Liver (tissue), 9 donors: ENCODE data around the gene ASCL5. TPM values are rescaled to one million over a fixed set of nuclear protein-coding genes. Genes with fewer than 3 reads are reported as not detected.

Source experiments
- DNase-seq: peaks from one replicate; pipeline ENCODE4 v3.0.0-alpha.2; 2017; ENCODE audit warnings: low spot score
- H3K27ac ChIP-seq, 2 donors: one replicate each; pipeline ENCODE4 v1.7.0; 2013; ENCODE audit warnings: inconsistent platforms in 2 of 2, low read length in 2 of 2, control low read depth in 1 of 2, low read depth in 1 of 2, mild to moderate bottlenecking in 1 of 2
- H3K27me3 ChIP-seq, 4 donors: one replicate each; pipeline versions ENCODE4 v1.6.1 to v1.7.0; 2013; ENCODE audit warnings: low read length in 3 of 4, inconsistent platforms in 1 of 4, mild to moderate bottlenecking in 1 of 4, moderate library complexity in 1 of 4; ENCODE audit not compliant: control insufficient read depth in 4 of 4, insufficient read depth in 4 of 4
- H3K36me3 ChIP-seq, 4 donors: one replicate each; pipeline versions ENCODE4 v1.6.1 to v1.7.0; 2013; ENCODE audit warnings: low read length in 3 of 4, mild to moderate bottlenecking in 3 of 4, low read depth in 1 of 4, moderate library complexity in 1 of 4; ENCODE audit not compliant: control insufficient read depth in 4 of 4, insufficient read depth in 3 of 4
- H3K4me1 ChIP-seq, 4 donors: one replicate each; pipeline versions ENCODE4 v1.6.1 to v1.7.0; 2013; ENCODE audit warnings: low read length in 3 of 4, mild to moderate bottlenecking in 3 of 4, moderate library complexity in 1 of 4; ENCODE audit not compliant: control insufficient read depth in 4 of 4, insufficient read depth in 4 of 4
- H3K4me3 ChIP-seq, 3 donors: one replicate each; pipeline versions ENCODE4 v1.6.1 to v1.7.0; 2013; ENCODE audit warnings: low read length in 3 of 3, control low read depth in 1 of 3, low read depth in 1 of 3, mild to moderate bottlenecking in 1 of 3
- H3K9ac ChIP-seq, 2 donors: one replicate each; pipeline ENCODE4 v1.7.0; 2013; ENCODE audit warnings: low read length in 2 of 2, mild to moderate bottlenecking in 2 of 2, moderate library complexity in 2 of 2, control low read depth in 1 of 2, low read depth in 1 of 2
- H3K9me3 ChIP-seq, 4 donors: one replicate each; pipeline versions ENCODE4 v1.6.1 to v1.7.0; 2013; ENCODE audit warnings: low read length in 3 of 4; ENCODE audit not compliant: control insufficient read depth in 4 of 4
- EGR1 ChIP-seq, 2 donors: IDR thresholded peaks; 2 replicates each; pipeline ENCODE4 v1.6.1; 2016 to 2018; ENCODE audit warnings: antibody characterized with exemption in 2 of 2, low read depth in 2 of 2
- FOXA1 ChIP-seq: IDR thresholded peaks from 2 replicates; pipeline ENCODE4 v1.6.1; 2016; ENCODE audit warnings: antibody characterized with exemption
- GABPA ChIP-seq, 2 donors: IDR thresholded peaks in 1 of 2; conservative IDR thresholded peaks in 1 of 2; 2 replicates each; pipeline ENCODE4 v1.6.1; 2016; ENCODE audit warnings: antibody characterized with exemption in 2 of 2, mild to moderate bottlenecking in 1 of 2, moderate library complexity in 1 of 2
- JUND ChIP-seq, 2 donors: IDR thresholded peaks; 2 replicates each; pipeline ENCODE4 v1.6.1; 2016; ENCODE audit warnings: antibody characterized with exemption in 2 of 2
- NR2F2 ChIP-seq: IDR thresholded peaks from 2 replicates; pipeline ENCODE4 v1.6.1; 2016; ENCODE audit warnings: antibody characterized with exemption
- RAD21 ChIP-seq, 2 donors: IDR thresholded peaks; 2 replicates each; pipeline ENCODE4 v1.6.1; 2016; ENCODE audit warnings: antibody characterized with exemption in 2 of 2, mild to moderate bottlenecking in 2 of 2
- RXRA ChIP-seq, 2 donors: IDR thresholded peaks; 2 replicates each; pipeline ENCODE4 v1.6.1; 2017 to 2018; ENCODE audit warnings: antibody characterized with exemption in 2 of 2, mild to moderate bottlenecking in 1 of 2
- TAF1 ChIP-seq: conservative IDR thresholded peaks from 2 replicates; pipeline ENCODE4 v1.6.1; 2016; ENCODE audit warnings: antibody characterized with exemption, mild to moderate bottlenecking
- YY1 ChIP-seq: IDR thresholded peaks from 2 replicates; pipeline ENCODE4 v1.6.1; 2016; ENCODE audit warnings: antibody characterized with exemption, mild to moderate bottlenecking
- WGBS: extraction: QIAGEN DNeasy Blood & Tissue Kit; methylation state at CpG from one replicate; pipeline ENCODE4 v1.1.7; 2013; 5-methylcytosine and 5-hydroxymethylcytosine counted together
- polyA plus RNA-seq, 2 donors: library from polyadenylated mRNA; stranded (reverse) in 1 of 2; unstranded in 1 of 2; fragments of 200-250 nt in 1 of 2; fragments of >200 nt in 1 of 2; fragmentation: Nextera tagmentation in 1 of 2; extraction: Ambion mirVana in 1 of 2; gene quantifications; one replicate each; pipeline versions ENCODE4 v1.2.1 to v1.2.3, GENCODE V29; 2013 to 2015
- total RNA-seq, 2 donors: library from RNA; depleted of rRNA; stranded (reverse); fragments of >200 nt; gene quantifications; one replicate each; pipeline ENCODE4 v1.2.3, GENCODE V29; 2014
- TF ChIP-seq, protein P1 (sequence below): fragments of 150-350 bp; IDR thresholded peaks from 2 replicates; pipeline ENCODE4 v1.5.1; 2017; ENCODE audit warnings: improper control_type of control experiment, low read depth, low read length; ENCODE audit not compliant: missing input control
- TF ChIP-seq, protein P2 (sequence below): IDR thresholded peaks from 2 replicates; pipeline ENCODE4 v1.6.1; 2016; ENCODE audit warnings: antibody characterized with exemption
- TF ChIP-seq, protein P3 (sequence below): IDR thresholded peaks from 2 replicates; pipeline ENCODE4 v1.6.1; 2016; ENCODE audit warnings: antibody characterized with exemption, mild to moderate bottlenecking
- TF ChIP-seq, protein P4 (sequence below): IDR thresholded peaks from 2 replicates; pipeline ENCODE4 v1.6.1; 2016; ENCODE audit warnings: antibody characterized with exemption
- donor health status: healthy.
- donor health status: healthy.
- donor health status: healthy.
- donor health status: healthy.
- donor health status: healthy.

ASCL5 gene
- total and polyA plus RNA-seq, 4 donors: not detected

DNA sequence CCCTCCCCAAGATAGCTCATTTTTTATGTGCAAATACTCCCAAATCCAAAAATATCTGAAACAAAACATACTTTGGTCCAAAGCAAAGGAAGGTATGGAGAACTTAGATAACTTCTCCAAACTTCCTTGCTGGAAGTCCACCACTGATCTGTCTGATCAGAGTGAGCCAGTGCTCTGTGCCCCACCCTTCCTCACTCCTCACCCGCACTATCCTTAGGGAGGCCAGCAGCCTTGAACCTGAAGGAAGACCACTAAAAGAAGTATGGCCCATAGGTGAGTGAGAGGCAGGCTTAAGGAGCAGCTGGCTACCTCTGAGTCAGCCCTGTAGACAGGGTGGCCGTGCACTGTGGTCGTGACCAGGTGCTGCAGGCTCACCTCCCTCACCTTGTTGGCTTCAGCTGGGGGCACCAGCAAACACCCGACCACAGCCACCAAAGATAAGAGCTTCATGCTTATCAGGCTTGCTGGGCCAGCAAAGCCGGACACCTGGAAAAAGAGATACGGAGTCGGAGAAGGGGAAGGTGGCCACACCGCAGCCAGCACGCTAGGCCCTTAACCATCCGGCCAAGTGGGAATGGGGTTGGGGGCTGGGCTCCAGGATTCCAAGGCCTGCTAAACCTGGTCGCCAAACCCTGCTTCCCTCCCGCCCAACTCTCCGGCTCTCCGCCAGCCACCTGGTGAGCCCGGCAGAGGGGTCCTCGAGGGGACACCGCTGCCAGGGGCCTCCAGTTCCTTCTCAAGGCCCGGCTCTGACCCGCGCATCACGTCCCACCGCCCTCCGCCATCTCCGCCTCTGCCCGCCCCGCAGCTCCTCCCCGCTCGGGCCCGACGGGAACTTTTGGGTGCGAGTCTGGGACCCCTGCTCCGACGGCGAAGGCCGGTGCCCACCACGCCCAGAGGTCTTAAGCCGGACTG is 26.7 kb upstream of the ASCL5 start:
- WGBS: 3% methylated on average over 37 of the region's 37 CpGs
- Histone ChIP-seq H3K9ac (peak overlapping the region; percentile 37 to 64), H3K4me3 (peak overlapping the region; percentile 70 to 88 (median 84)), H3K36me3 (peaks cover 0 to 10% (median 0%) of the 10 kb centered on the region in 4 donors), H3K4me1 (peaks cover 5 to 16% (median 12%) of the 10 kb centered on the region in 4 donors), H3K27me3 (no peaks in the 10 kb centered on the region), H3K27ac (peak overlapping the region in 1 of 2 donors; percentile 66), H3K9me3 (no peaks in the 10 kb centered on the region)
- peak; percentile 71 for DNase-seq
- TF ChIP-seq JUND (IDR thresholded peaks at IDR 0.05) (no peak), YY1 (peak; percentile 12)

DNA sequence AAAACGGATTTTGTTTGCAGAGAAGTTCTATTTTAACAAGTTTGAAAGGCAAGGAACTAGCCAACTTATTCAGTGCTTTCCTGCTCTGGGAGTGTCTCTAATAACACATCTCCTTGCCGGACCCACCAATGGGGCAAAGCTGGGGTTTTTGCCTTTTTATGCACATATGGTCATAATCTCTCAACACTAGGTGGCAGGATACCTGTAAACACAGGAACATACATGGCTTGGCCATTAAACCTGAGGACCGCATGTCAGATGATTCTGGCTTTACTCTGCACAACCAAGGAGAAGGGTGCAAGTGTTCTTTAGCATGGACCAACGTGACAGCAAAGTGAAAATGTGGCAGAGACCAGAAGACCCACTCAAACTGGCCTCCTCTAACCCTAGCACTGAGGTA is 22.4 kb upstream of the ASCL5 start:
- TF ChIP-seq, protein P1, sequence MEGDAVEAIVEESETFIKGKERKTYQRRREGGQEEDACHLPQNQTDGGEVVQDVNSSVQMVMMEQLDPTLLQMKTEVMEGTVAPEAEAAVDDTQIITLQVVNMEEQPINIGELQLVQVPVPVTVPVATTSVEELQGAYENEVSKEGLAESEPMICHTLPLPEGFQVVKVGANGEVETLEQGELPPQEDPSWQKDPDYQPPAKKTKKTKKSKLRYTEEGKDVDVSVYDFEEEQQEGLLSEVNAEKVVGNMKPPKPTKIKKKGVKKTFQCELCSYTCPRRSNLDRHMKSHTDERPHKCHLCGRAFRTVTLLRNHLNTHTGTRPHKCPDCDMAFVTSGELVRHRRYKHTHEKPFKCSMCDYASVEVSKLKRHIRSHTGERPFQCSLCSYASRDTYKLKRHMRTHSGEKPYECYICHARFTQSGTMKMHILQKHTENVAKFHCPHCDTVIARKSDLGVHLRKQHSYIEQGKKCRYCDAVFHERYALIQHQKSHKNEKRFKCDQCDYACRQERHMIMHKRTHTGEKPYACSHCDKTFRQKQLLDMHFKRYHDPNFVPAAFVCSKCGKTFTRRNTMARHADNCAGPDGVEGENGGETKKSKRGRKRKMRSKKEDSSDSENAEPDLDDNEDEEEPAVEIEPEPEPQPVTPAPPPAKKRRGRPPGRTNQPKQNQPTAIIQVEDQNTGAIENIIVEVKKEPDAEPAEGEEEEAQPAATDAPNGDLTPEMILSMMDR: peak; percentile 51
- TF ChIP-seq, protein P2, sequence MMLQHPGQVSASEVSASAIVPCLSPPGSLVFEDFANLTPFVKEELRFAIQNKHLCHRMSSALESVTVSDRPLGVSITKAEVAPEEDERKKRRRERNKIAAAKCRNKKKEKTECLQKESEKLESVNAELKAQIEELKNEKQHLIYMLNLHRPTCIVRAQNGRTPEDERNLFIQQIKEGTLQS: no peak
- TF ChIP-seq, protein P3, sequence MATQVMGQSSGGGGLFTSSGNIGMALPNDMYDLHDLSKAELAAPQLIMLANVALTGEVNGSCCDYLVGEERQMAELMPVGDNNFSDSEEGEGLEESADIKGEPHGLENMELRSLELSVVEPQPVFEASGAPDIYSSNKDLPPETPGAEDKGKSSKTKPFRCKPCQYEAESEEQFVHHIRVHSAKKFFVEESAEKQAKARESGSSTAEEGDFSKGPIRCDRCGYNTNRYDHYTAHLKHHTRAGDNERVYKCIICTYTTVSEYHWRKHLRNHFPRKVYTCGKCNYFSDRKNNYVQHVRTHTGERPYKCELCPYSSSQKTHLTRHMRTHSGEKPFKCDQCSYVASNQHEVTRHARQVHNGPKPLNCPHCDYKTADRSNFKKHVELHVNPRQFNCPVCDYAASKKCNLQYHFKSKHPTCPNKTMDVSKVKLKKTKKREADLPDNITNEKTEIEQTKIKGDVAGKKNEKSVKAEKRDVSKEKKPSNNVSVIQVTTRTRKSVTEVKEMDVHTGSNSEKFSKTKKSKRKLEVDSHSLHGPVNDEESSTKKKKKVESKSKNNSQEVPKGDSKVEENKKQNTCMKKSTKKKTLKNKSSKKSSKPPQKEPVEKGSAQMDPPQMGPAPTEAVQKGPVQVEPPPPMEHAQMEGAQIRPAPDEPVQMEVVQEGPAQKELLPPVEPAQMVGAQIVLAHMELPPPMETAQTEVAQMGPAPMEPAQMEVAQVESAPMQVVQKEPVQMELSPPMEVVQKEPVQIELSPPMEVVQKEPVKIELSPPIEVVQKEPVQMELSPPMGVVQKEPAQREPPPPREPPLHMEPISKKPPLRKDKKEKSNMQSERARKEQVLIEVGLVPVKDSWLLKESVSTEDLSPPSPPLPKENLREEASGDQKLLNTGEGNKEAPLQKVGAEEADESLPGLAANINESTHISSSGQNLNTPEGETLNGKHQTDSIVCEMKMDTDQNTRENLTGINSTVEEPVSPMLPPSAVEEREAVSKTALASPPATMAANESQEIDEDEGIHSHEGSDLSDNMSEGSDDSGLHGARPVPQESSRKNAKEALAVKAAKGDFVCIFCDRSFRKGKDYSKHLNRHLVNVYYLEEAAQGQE: no peak
- TF ChIP-seq RAD21 (IDR thresholded peaks at IDR 0.05) (peak; percentile 78 to 86), RXRA (IDR thresholded peaks at IDR 0.05) (no peak), TAF1 (no peak), NR2F2 (no peak), GABPA (IDR thresholded peaks at IDR 0.05 in 1 of 2, conservative IDR thresholded peaks at IDR 0.05 in 1 of 2) (no peak), FOXA1 (no peak), JUND (IDR thresholded peaks at IDR 0.05) (no peak), EGR1 (IDR thresholded peaks at IDR 0.05; ENCODE audit: low read depth in 2 of 2) (no peak)
- TF ChIP-seq, protein P4, sequence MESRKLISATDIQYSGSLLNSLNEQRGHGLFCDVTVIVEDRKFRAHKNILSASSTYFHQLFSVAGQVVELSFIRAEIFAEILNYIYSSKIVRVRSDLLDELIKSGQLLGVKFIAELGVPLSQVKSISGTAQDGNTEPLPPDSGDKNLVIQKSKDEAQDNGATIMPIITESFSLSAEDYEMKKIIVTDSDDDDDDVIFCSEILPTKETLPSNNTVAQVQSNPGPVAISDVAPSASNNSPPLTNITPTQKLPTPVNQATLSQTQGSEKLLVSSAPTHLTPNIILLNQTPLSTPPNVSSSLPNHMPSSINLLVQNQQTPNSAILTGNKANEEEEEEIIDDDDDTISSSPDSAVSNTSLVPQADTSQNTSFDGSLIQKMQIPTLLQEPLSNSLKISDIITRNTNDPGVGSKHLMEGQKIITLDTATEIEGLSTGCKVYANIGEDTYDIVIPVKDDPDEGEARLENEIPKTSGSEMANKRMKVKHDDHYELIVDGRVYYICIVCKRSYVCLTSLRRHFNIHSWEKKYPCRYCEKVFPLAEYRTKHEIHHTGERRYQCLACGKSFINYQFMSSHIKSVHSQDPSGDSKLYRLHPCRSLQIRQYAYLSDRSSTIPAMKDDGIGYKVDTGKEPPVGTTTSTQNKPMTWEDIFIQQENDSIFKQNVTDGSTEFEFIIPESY: no peak
- Histone ChIP-seq H3K36me3 (peaks cover 0 to 40% (median 5%) of the 10 kb centered on the region in 4 donors), H3K9me3 (no peaks in the 10 kb centered on the region), H3K27me3 (no peaks in the 10 kb centered on the region), H3K4me1 (peaks cover 3 to 13% (median 9%) of the 10 kb centered on the region in 4 donors), H3K9ac (no peak overlapping the region), H3K27ac (no peak overlapping the region), H3K4me3 (no peak overlapping the region)
- WGBS: 70% methylated on average over 4 of the region's 4 CpGs
- DNase-seq: no peak
